K562 (cell line): ENCODE measurements around the gene USP49. TPM values are rescaled to one million over a fixed set of nuclear protein-coding genes. Genes with fewer than 3 reads are reported as not detected.
A peak's percentile ranks its signal among the peaks of the same experiment; 100 is the strongest.

ENCODE experiments used
- ATAC-seq: fragments of 200-7000 bp; cut with Tn5 transposase; 3 replicates; pipeline ENCODE4 v1.9.1; 2020; ENCODE audit warnings: moderate library complexity
- BruUV-seq: library from RNA; stranded (reverse); fragments of 400-500 nt; replicated peaks from 2 replicates; lab custom pipeline; 2021; lab: Mats Ljungman, UMichigan
- CTCF ChIA-PET: fragments of 300-600 bp; formaldehyde crosslinking; extraction: SDS; loops from one replicate; lab custom pipeline; 2021; ENCODE audit warnings: low intra/inter-chr PET ratio; lab: Yijun Ruan, JAX
- POLR2A ChIA-PET: fragments of 300-600, 350-650 bp; sonication (Branson Sonifier 250); formaldehyde crosslinking; extraction: SDS; loops from one replicate; lab custom pipeline; 2021; ENCODE audit warnings: antibody characterized with exemption, inconsistent platforms; lab: Yijun Ruan, JAX
- DNase-seq, 4 experiments: peaks; one replicate each; pipeline versions ENCODE4 v3.0.0 to v3.0.0-alpha.2; 2011 to 2018; ENCODE audit warnings: low spot score in 3 of 4, mixed read lengths in 3 of 4; ENCODE audit errors: extremely low read depth in 1 of 4
- FAIRE-seq: peaks from 2 replicates; lab custom pipeline; 2011; peaks lifted over from hg19 to GRCh38; lab: Jason Lieb, UNC
- H2AFZ ChIP-seq: 2 replicates; pipeline ENCODE4 v1.6.0; 2011; ENCODE audit warnings: low read depth, low read length, control low read depth, inconsistent platforms
- H3K27ac ChIP-seq: fragments of 200-600 bp; 3 replicates; pipeline ENCODE4 v1.8.0; 2011; ENCODE audit warnings: low read depth, mild to moderate bottlenecking, control low read depth, inconsistent platforms, low read length, moderate library complexity, mixed read lengths; ENCODE audit errors: extremely low read depth
- H3K27me3 ChIP-seq, 2 experiments: fragments of 300-600 bp in 1 of 2; 2 replicates in 1 of 2; 3 replicates in 1 of 2; pipeline versions ENCODE4 v1.6.0 to v1.8.0; 2011; ENCODE audit warnings: inconsistent platforms in 2 of 2, low read length in 2 of 2, mild to moderate bottlenecking in 1 of 2, mixed read lengths in 1 of 2, moderate library complexity in 1 of 2; ENCODE audit not compliant: control insufficient read depth in 2 of 2, insufficient read depth in 2 of 2
- H3K36me3 ChIP-seq: fragments of 300-600 bp; 3 replicates; pipeline ENCODE4 v1.8.0; 2011; ENCODE audit warnings: mild to moderate bottlenecking, low read length, inconsistent platforms; ENCODE audit not compliant: control insufficient read depth, insufficient read depth
- H3K4me1 ChIP-seq, 2 experiments: fragments of 200-600 bp in 1 of 2; replicated peaks in 1 of 2; 2 replicates in 1 of 2; 3 replicates in 1 of 2; pipeline versions ENCODE4 v1.5.1 to v1.8.0; 2011; ENCODE audit warnings: inconsistent platforms in 2 of 2, low read length in 2 of 2, mild to moderate bottlenecking in 1 of 2, mixed read lengths in 1 of 2, moderate library complexity in 1 of 2; ENCODE audit not compliant: control insufficient read depth in 2 of 2, insufficient read depth in 2 of 2
- H3K4me2 ChIP-seq: 2 replicates; pipeline ENCODE4 v1.6.1; 2011; ENCODE audit warnings: low read length, control low read depth, inconsistent platforms, mixed read lengths; ENCODE audit not compliant: insufficient read depth
- H3K4me3 ChIP-seq: fragments of 200-600 bp; sonication (generic), shearing (Covaris generic); 2 replicates; pipeline ENCODE4 v1.5.1; 2016; ENCODE audit warnings: control low read depth, inconsistent platforms
- H3K79me2 ChIP-seq: fragments of 200-600 bp; 3 replicates; pipeline ENCODE4 v1.8.0; 2011; ENCODE audit warnings: low read length, inconsistent platforms; ENCODE audit not compliant: control insufficient read depth, insufficient read depth
- H3K9ac ChIP-seq, 2 experiments: 2 replicates each; pipeline versions ENCODE4 v1.6.0 to v1.6.1; 2011; ENCODE audit warnings: low read depth in 2 of 2, low read length in 2 of 2, control low read depth in 1 of 2, inconsistent platforms in 1 of 2, mild to moderate bottlenecking in 1 of 2, mixed read lengths in 1 of 2; ENCODE audit not compliant: insufficient read depth in 1 of 2
- H3K9me1 ChIP-seq: one replicate; pipeline ENCODE4 v1.6.0; 2011; ENCODE audit warnings: inconsistent platforms, mild to moderate bottlenecking, low read length, moderate library complexity; ENCODE audit not compliant: control insufficient read depth, insufficient read depth
- H3K9me3 ChIP-seq: replicated peaks from 2 replicates; pipeline ENCODE4 v1.5.1; 2011; ENCODE audit warnings: low read depth, low read length, inconsistent platforms; ENCODE audit not compliant: control insufficient read depth, insufficient read depth
- H4K20me1 ChIP-seq: replicated peaks from 2 replicates; pipeline ENCODE4 v1.6.1; 2011; ENCODE audit warnings: low read length, inconsistent platforms, mixed read lengths; ENCODE audit not compliant: control insufficient read depth, insufficient read depth
- CBX3 ChIP-seq, 2 experiments: IDR thresholded peaks; 1 replicate in 1 of 2; 2 replicates in 1 of 2; pipeline ENCODE4 v1.6.1; 2012; ENCODE audit warnings: inconsistent platforms in 2 of 2, low read length in 2 of 2, borderline replicate concordance in 1 of 2, control low read depth in 1 of 2
- CUX1 ChIP-seq: fragments of 200-800 bp; sonication (Bioruptor generic); IDR thresholded peaks from 2 replicates; pipeline ENCODE4 v1.6.1; 2016; ENCODE audit warnings: missing genetic modification characterization, missing compliant biosample characterization
- HIVEP1 ChIP-seq: fragments of 250-450 bp; sonication (Bioruptor Pico); IDR thresholded peaks from 2 replicates; pipeline ENCODE4 v1.4.0; 2020; ENCODE audit warnings: mild to moderate bottlenecking
- MAFF ChIP-seq: IDR thresholded peaks from 2 replicates; pipeline ENCODE4 v1.6.1; 2012; ENCODE audit warnings: low read length, improper control_type of control experiment
- MCM3 ChIP-seq: fragments of 450-650 bp; IDR thresholded peaks from 2 replicates; pipeline ENCODE4 v1.6.1; 2016
- MTA1 ChIP-seq: fragments of 450-650 bp; IDR thresholded peaks from 2 replicates; pipeline ENCODE4 v1.6.1; 2017; ENCODE audit warnings: borderline replicate concordance
- RBM14 ChIP-seq: fragments of 200-400 bp; formaldehyde crosslinking; IDR thresholded peaks from 2 replicates; pipeline ENCODE4 v1.6.1; 2018; ENCODE audit warnings: low read depth, mild to moderate bottlenecking, low read length, moderate library complexity, borderline replicate concordance; ENCODE audit not compliant: insufficient read depth
- SAP30 ChIP-seq: fragments of 200-600 bp; sonication (generic); IDR thresholded peaks from 2 replicates; pipeline ENCODE4 v1.6.1; 2012; ENCODE audit warnings: borderline replicate concordance, low read depth, mild to moderate bottlenecking, moderate library complexity, low read length, control low read depth, inconsistent platforms; ENCODE audit not compliant: insufficient read depth, poor library complexity, severe bottlenecking
- SMAD4 ChIP-seq: fragments of 250-450 bp; sonication (Bioruptor Pico); conservative IDR thresholded peaks from 2 replicates; pipeline ENCODE4 v1.8.0; 2021; ENCODE audit warnings: inconsistent platforms, mild to moderate bottlenecking, moderate library complexity
- TEAD2 ChIP-seq: fragments of 450-650 bp; IDR thresholded peaks from 2 replicates; pipeline ENCODE4 v1.6.1; 2016; ENCODE audit warnings: missing genetic modification characterization, control low read depth, missing compliant biosample characterization
- ZBTB17 ChIP-seq: fragments of 450-650 bp; formaldehyde crosslinking; IDR thresholded peaks from 2 replicates; pipeline ENCODE4 v1.4.0; 2020; ENCODE audit warnings: mild to moderate bottlenecking
- ZNF274 ChIP-seq: IDR thresholded peaks from 2 replicates; pipeline ENCODE4 v1.6.1; 2011; ENCODE audit warnings: low read depth, mild to moderate bottlenecking, low read length, moderate library complexity, borderline replicate concordance
- WGBS: fragments of 100-300 bp; shearing (Covaris generic); methylation state at CpG from one replicate; pipeline ENCODE4 v1.1.6; 2016; ENCODE audit warnings: low coverage, mixed read lengths; ENCODE audit not compliant: insufficient coverage; ENCODE audit errors: missing lambda C conversion rate; 5-methylcytosine and 5-hydroxymethylcytosine counted together
- in situ Hi-C: fragments of 300-500 bp; cut with MboI; formaldehyde crosslinking; loops from 4 replicates; pipeline ENCODE4 v1.15.0; 2018; ENCODE audit warnings: inconsistent platforms, mixed read lengths
- intact Hi-C: fragments of 100-400 bp; cut with micrococcal nuclease; formaldehyde crosslinking; loops from 2 replicates; pipeline ENCODE4 v1.14.2; 2022
- polyA plus RNA-seq, 8 experiments: library from polyadenylated mRNA; depleted of rRNA in 4 of 8; stranded (reverse) in 5 of 8; unstranded in 3 of 8; fragments of >200 nt; fragmentation: Nextera tagmentation in 2 of 8; fragmentation: Illumina TruSeq in 1 of 8; extraction: Ambion mirVana in 2 of 8; extraction: Trizol in 1 of 8; gene quantifications; 2 replicates each; pipeline versions ENCODE4 v1.2.1 to v1.2.3, GENCODE V29; 2011 to 2014; ENCODE audit warnings: inconsistent platforms in 1 of 8, missing spikeins in 1 of 8
- total RNA-seq, 7 experiments: library from RNA; depleted of rRNA in 6 of 7; stranded (reverse); fragments of >200 nt in 6 of 7; fragmentation: Illumina TruSeq in 2 of 7; extraction: Trizol in 2 of 7; gene quantifications; 2 replicates each; pipeline versions ENCODE4 v1.2.1 to v1.2.3, GENCODE V29; 2011 to 2021; ENCODE audit warnings: low replicate concordance in 1 of 7
- TF ChIP-seq, protein P1 (sequence below): fragments of 450-650 bp; formaldehyde crosslinking; IDR thresholded peaks from 2 replicates; pipeline ENCODE4 v1.4.0; 2020; ENCODE audit warnings: mild to moderate bottlenecking, moderate library complexity

Gene USP49
- total and polyA plus RNA-seq, 9 of the 15 experiments (the other 6 are each of a cell fraction or from before 2014, with no cell fraction given), result 1.0 to 9.9 (median 6.5) TPM

GRCh38 chr6:41901882-41902519 is 6.8 kb upstream of the USP49 start:
- no peaks in the 10 kb centered on the region for H3K9me1 ChIP-seq
- no peak overlapping the region for H3K4me3 ChIP-seq
- in situ Hi-C loops, result loop anchor here (10.0 kb wide), 1 partner anchor 143 kb away; no protein-coding TSS in a partner anchor
- FAIRE-seq (peak; percentile 89), ATAC-seq (peak; percentile 96), DNase-seq (peak; percentile 47 to 84 (median 66))
- ChIA-PET CTCF (interaction anchor here (1.0 to 2.6 kb wide), 3 partner anchors 142 to 265 kb away, joined by 3 to 30 read pairs (median 3); no protein-coding TSS in a partner anchor), POLR2A (interaction anchor here (0.9 to 1.5 kb wide), 2 partner anchors 14 to 140 kb away, joined by 3 to 4 read pairs; no protein-coding TSS in a partner anchor)
- H3K4me1 ChIP-seq, result peaks cover 0 to 2% of the 10 kb centered on the region in 2 experiments; a peak in 1 of 5 replicates
- no peak overlapping the region for H3K4me2 ChIP-seq
- H3K79me2 ChIP-seq, result no peaks in the 10 kb centered on the region
- no TSS peak for BruUV-seq
- H3K36me3 ChIP-seq, result peaks cover 27% of the 10 kb centered on the region
- H2AFZ ChIP-seq, result no peak overlapping the region
- no peak overlapping the region for H3K9ac ChIP-seq
- no peaks in the 10 kb centered on the region for H4K20me1 ChIP-seq
- intact Hi-C loops, result loop anchor here (1.0 to 2.0 kb wide), 5 partner anchors 34 to 264 kb away; no protein-coding TSS in a partner anchor
- 53% methylated on average over 1 of the region's 1 CpG for WGBS
- no peaks in the 10 kb centered on the region for H3K9me3 ChIP-seq
- no peak overlapping the region; the same call in 2 of the 3 replicates for H3K27ac ChIP-seq
- no peaks in the 10 kb centered on the region for H3K27me3 ChIP-seq
- TF ChIP-seq ZNF274 (no peak), CUX1 (CRISPR knock-in tag) (no peak), ZBTB17 (CRISPR knock-in tag) (no peak), TEAD2 (tag) (no peak), MTA1 (no peak), MAFF (no peak), HIVEP1 (no peak), MCM3 (no peak), SAP30 (no peak), SMAD4 (no peak), CBX3 (IDR thresholded peaks at IDR 0.05; ENCODE audit: borderline replicate concordance in 1 of 2, low read length in 2 of 2) (no peak), RBM14 (no peak)
- TF ChIP-seq, protein P1, sequence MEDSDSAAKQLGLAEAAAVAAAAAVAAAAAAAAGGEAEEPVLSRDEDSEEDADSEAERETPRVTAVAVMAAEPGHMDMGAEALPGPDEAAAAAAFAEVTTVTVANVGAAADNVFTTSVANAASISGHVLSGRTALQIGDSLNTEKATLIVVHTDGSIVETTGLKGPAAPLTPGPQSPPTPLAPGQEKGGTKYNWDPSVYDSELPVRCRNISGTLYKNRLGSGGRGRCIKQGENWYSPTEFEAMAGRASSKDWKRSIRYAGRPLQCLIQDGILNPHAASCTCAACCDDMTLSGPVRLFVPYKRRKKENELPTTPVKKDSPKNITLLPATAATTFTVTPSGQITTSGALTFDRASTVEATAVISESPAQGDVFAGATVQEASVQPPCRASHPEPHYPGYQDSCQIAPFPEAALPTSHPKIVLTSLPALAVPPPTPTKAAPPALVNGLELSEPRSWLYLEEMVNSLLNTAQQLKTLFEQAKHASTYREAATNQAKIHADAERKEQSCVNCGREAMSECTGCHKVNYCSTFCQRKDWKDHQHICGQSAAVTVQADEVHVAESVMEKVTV (CRISPR knock-in tag), result peak; percentile 90
